Measurements from ENCODE around the gene LRMDA. TPM values are rescaled to one million over a fixed set of nuclear protein-coding genes. Genes with fewer than 3 reads are reported as not detected.

The LRMDA gene
- total and polyA plus RNA-seq, 7 donors: 2.8 to 22.2 (median 9.0) TPM

GRCh38 chr10:75887992-75888680 is 456.7 kb downstream of the LRMDA start:
- WGBS, 2 donors: 81% methylated on average over 11 of the region's 11 CpGs
- no peaks in the 10 kb centered on the region for H3K27me3 ChIP-seq
- no peak for DNase-seq
- H3K4me3 ChIP-seq: no peak overlapping the region
- intact Hi-C loops (cut with DNase I): no loop called here
- H3K36me3 ChIP-seq: no peaks in the 10 kb centered on the region
- TF ChIP-seq EP300 (IDR thresholded peaks at IDR 0.05): no peak
- TF ChIP-seq CTCF (IDR thresholded peaks at IDR 0.05): no peak
- no peak for TF ChIP-seq POLR2AphosphoS5 (IDR thresholded peaks at IDR 0.05)
- TF ChIP-seq POLR2A (IDR thresholded peaks at IDR 0.05): no peak
- no peaks in the 10 kb centered on the region for H3K4me1 ChIP-seq
- no peak overlapping the region for H3K27ac ChIP-seq
- no peaks in the 10 kb centered on the region for H3K9me3 ChIP-seq

- no peak for TF ChIP-seq POLR2AphosphoS5 (IDR thresholded peaks at IDR 0.05)
- no peak for TF ChIP-seq POLR2A (IDR thresholded peaks at IDR 0.05)
- TF ChIP-seq CTCF (IDR thresholded peaks at IDR 0.05): no peak
- no peak for TF ChIP-seq EP300 (IDR thresholded peaks at IDR 0.05)
- Histone ChIP-seq H3K27me3 (no peaks in the 10 kb centered on the region), H3K27ac (no peak overlapping the region), H3K4me1 (no peaks in the 10 kb centered on the region), H3K9me3 (no peaks in the 10 kb centered on the region), H3K36me3 (no peaks in the 10 kb centered on the region), H3K4me3 (no peak overlapping the region)
- intact Hi-C loops (cut with DNase I): no loop called here
- WGBS, 2 donors: 97 to 98% methylated on average over 2 of the region's 2 CpGs
- DNase-seq: no peak
Observed at GRCh38 chr10:75889051-75889450, 457.6 kb downstream of the LRMDA start.

- H3K27me3 ChIP-seq: no peaks in the 10 kb centered on the region
- no peak overlapping the region for H3K27ac ChIP-seq
- TF ChIP-seq CTCF (IDR thresholded peaks at IDR 0.05): no peak
- TF ChIP-seq POLR2AphosphoS5 (IDR thresholded peaks at IDR 0.05): no peak
- TF ChIP-seq POLR2A (IDR thresholded peaks at IDR 0.05): no peak
- intact Hi-C loops (cut with DNase I): no loop called here
- no peak overlapping the region for H3K4me3 ChIP-seq
- no peak for DNase-seq
- WGBS, 2 donors: 73 to 75% methylated on average over 1 of the region's 1 CpG
- no peaks in the 10 kb centered on the region for H3K4me1 ChIP-seq
- no peaks in the 10 kb centered on the region for H3K36me3 ChIP-seq
- no peaks in the 10 kb centered on the region for H3K9me3 ChIP-seq
Observed at GRCh38 chr10:75894761-75895160, 463.3 kb downstream of the LRMDA start.

GRCh38 chr10:75895259-75895658 is 463.8 kb downstream of the LRMDA start:
- Histone ChIP-seq H3K4me1 (no peaks in the 10 kb centered on the region), H3K36me3 (no peaks in the 10 kb centered on the region), H3K27ac (no peak overlapping the region), H3K27me3 (no peaks in the 10 kb centered on the region), H3K4me3 (no peak overlapping the region), H3K9me3 (no peaks in the 10 kb centered on the region)
- no peak for DNase-seq
- TF ChIP-seq EP300 (IDR thresholded peaks at IDR 0.05) (no peak), POLR2A (IDR thresholded peaks at IDR 0.05) (no peak), CTCF (IDR thresholded peaks at IDR 0.05) (no peak), POLR2AphosphoS5 (IDR thresholded peaks at IDR 0.05) (no peak)
- intact Hi-C loops (cut with DNase I): no loop called here

- DNase-seq: no peak
- WGBS, 2 donors: 70 to 83% methylated on average over 3 of the region's 3 CpGs
- TF ChIP-seq POLR2A (IDR thresholded peaks at IDR 0.05): no peak
- TF ChIP-seq CTCF (IDR thresholded peaks at IDR 0.05): no peak
- TF ChIP-seq POLR2AphosphoS5 (IDR thresholded peaks at IDR 0.05): no peak
- no peak for TF ChIP-seq EP300 (IDR thresholded peaks at IDR 0.05)
- no peaks in the 10 kb centered on the region for H3K27me3 ChIP-seq
- H3K9me3 ChIP-seq: no peaks in the 10 kb centered on the region
- no peak overlapping the region for H3K4me3 ChIP-seq
- H3K4me1 ChIP-seq: no peaks in the 10 kb centered on the region
- H3K36me3 ChIP-seq: no peaks in the 10 kb centered on the region
- intact Hi-C loops (cut with DNase I): no loop called here
- no peak overlapping the region for H3K27ac ChIP-seq
Observed at GRCh38 chr10:75899816-75900390, 468.5 kb downstream of the LRMDA start.

Data from sigmoid colon (tissue), 7 donors.